ENCODE measurements around the gene SEPTIN8.

DNA sequence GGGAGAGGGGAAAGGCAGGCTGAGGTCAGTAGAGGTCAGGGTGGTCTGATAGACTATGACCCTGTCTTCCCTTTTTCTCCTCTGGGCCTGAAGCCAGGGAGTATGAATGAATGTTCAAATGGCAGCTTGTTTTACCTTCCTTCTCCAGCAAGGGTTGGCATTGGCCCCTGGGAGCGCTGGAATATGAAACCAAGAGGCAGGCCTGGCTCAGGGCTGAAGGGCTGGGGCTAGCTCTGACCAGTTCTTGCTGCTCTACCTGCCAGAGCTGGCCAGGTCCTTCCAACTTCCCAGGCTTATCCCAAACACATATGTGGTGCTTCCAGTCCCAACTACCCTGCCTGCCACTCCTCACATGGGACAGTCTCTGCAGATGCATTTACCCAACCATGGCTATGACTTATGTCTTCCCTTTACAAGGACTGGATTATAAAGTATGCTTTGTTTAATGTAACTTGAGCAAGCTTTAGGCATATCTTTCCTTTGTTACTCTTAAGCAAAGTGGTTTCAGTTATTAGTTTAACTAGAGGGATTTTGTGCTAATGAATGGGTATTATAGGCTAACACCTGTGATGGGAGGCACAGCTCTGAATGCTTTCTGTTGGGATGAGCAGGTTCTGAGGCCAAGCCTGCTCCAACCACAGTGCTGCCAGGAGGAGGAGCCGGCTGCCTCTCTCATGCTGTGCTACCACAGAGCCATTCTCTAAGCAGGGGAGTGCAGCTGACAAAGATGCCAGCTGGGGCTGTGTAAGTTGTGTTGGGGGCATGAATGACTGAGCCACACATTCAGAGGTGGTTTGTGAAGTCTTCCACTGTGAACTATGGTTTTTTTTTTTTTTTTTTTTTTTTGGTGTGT lies 23.7 kb downstream of the SEPTIN8 start:
- TF ChIP-seq CTCF (conservative IDR thresholded peaks at IDR 0.05; ENCODE audit: low read length) (no peak), EZH2phosphoT487 (IDR thresholded peaks at IDR 0.05; ENCODE audit: borderline replicate concordance) (no peak)
